Erythroblast (primary cell): ENCODE measurements around the gene CLCNKB.

Experiments
- GATA1 ChIP-seq: IDR thresholded peaks from 2 replicates; pipeline ENCODE4 v1.6.1; 2011; ENCODE audit warnings: low read depth, mild to moderate bottlenecking, control low read depth, low read length, moderate library complexity
- POLR2A ChIP-seq: IDR thresholded peaks from 2 replicates; pipeline ENCODE4 v1.6.1; 2011; ENCODE audit warnings: mild to moderate bottlenecking, low read length

GRCh38 chr1:16009030-16009460, 34.5 kb upstream of the CLCNKB start:
- TF ChIP-seq POLR2A (no peak), GATA1 (no peak)
